ENCODE data around the gene LRRC71.

LRRC71 gene

GRCh38 chr1:156942176-156942575 is 21.7 kb downstream of the LRRC71 start:
- H3K27me3 Mint-ChIP-seq (ENCODE audit: low read depth, poor library complexity) = no peaks in the 10 kb centered on the region
- DNase-seq = no peak
- peaks cover 82% of the 10 kb centered on the region for H3K36me3 Mint-ChIP-seq (ENCODE audit: low read depth)
- H3K27ac Mint-ChIP-seq = no peak overlapping the region
- H3K4me1 Mint-ChIP-seq = peaks cover 22% of the 10 kb centered on the region
- TF ChIP-seq CTCF (IDR thresholded peaks at IDR 0.05) = no peak
- H3K4me3 Mint-ChIP-seq = no peak overlapping the region
- H3K9me3 Mint-ChIP-seq = no peaks in the 10 kb centered on the region

GRCh38 chr1:156942576-156942975 is 22.1 kb downstream of the LRRC71 start:
- no peak overlapping the region for H3K27ac Mint-ChIP-seq
- no peaks in the 10 kb centered on the region for H3K9me3 Mint-ChIP-seq
- peaks cover 84% of the 10 kb centered on the region for H3K36me3 Mint-ChIP-seq (ENCODE audit: low read depth)
- no peak overlapping the region for H3K4me3 Mint-ChIP-seq
- H3K27me3 Mint-ChIP-seq (ENCODE audit: low read depth, poor library complexity) = no peaks in the 10 kb centered on the region
- no peak for DNase-seq
- H3K4me1 Mint-ChIP-seq = peaks cover 18% of the 10 kb centered on the region
- no peak for TF ChIP-seq CTCF (IDR thresholded peaks at IDR 0.05)

GRCh38 chr1:156943756-156944155 is 23.3 kb downstream of the LRRC71 start:
- no peak for TF ChIP-seq CTCF (IDR thresholded peaks at IDR 0.05)
- Mint-ChIP-seq H3K27me3 (ENCODE audit: low read depth, poor library complexity) (no peaks in the 10 kb centered on the region), H3K27ac (no peak overlapping the region), H3K4me1 (peaks cover 10% of the 10 kb centered on the region), H3K4me3 (no peak overlapping the region), H3K9me3 (no peaks in the 10 kb centered on the region), H3K36me3 (ENCODE audit: low read depth) (peaks cover 84% of the 10 kb centered on the region)
- DNase-seq = no peak

- no peak overlapping the region for H3K4me3 Mint-ChIP-seq
- no peaks in the 10 kb centered on the region for H3K27me3 Mint-ChIP-seq (ENCODE audit: low read depth, poor library complexity)
- H3K36me3 Mint-ChIP-seq (ENCODE audit: low read depth) = peaks cover 85% of the 10 kb centered on the region
- H3K27ac Mint-ChIP-seq = no peak overlapping the region
- no peaks in the 10 kb centered on the region for H3K9me3 Mint-ChIP-seq
- no peak for DNase-seq
- peaks cover 10% of the 10 kb centered on the region for H3K4me1 Mint-ChIP-seq
- TF ChIP-seq CTCF (IDR thresholded peaks at IDR 0.05) = no peak
Observed at GRCh38 chr1:156944268-156944667, 23.8 kb downstream of the LRRC71 start.

- Mint-ChIP-seq H3K27me3 (ENCODE audit: low read depth, poor library complexity) (no peaks in the 10 kb centered on the region), H3K27ac (no peak overlapping the region), H3K4me3 (no peak overlapping the region), H3K36me3 (ENCODE audit: low read depth) (peaks cover 88% of the 10 kb centered on the region), H3K9me3 (no peaks in the 10 kb centered on the region), H3K4me1 (peaks cover 10% of the 10 kb centered on the region)
- DNase-seq = no peak
- TF ChIP-seq CTCF (IDR thresholded peaks at IDR 0.05) = no peak
Observed at GRCh38 chr1:156944848-156945247, 24.4 kb downstream of the LRRC71 start.

GRCh38 chr1:156945881-156946661 is 25.6 kb downstream of the LRRC71 start:
- no peak for DNase-seq
- Mint-ChIP-seq H3K27ac (no peak overlapping the region), H3K4me3 (no peak overlapping the region), H3K9me3 (no peaks in the 10 kb centered on the region), H3K4me1 (peaks cover 3% of the 10 kb centered on the region), H3K36me3 (ENCODE audit: low read depth) (peaks cover 88% of the 10 kb centered on the region), H3K27me3 (ENCODE audit: low read depth, poor library complexity) (no peaks in the 10 kb centered on the region)
- no peak for TF ChIP-seq CTCF (IDR thresholded peaks at IDR 0.05)
